Measurements from ENCODE around the gene PLCH2.

DNA sequence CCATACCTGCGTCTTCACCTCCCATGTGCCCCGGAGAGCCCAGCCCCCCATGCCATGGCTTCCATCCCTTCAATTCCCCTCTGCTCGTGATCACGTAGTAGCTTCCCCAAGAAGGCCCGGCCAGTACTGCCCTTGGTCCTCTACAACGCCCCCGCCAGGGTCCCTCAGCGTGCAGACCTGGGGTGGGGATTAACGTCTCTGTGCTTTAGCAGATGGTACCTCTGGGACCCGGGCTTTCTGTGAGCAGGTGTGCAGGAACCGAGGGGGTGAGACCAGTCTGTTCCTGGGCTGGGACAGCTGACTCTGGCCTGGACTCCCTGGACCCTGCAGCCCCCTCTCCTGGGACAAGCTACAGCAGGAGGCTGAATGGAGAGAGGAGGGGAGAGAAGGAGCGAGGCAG, 1.2 kb downstream of the PLCH2 start:
- TF ChIP-seq, protein P1, sequence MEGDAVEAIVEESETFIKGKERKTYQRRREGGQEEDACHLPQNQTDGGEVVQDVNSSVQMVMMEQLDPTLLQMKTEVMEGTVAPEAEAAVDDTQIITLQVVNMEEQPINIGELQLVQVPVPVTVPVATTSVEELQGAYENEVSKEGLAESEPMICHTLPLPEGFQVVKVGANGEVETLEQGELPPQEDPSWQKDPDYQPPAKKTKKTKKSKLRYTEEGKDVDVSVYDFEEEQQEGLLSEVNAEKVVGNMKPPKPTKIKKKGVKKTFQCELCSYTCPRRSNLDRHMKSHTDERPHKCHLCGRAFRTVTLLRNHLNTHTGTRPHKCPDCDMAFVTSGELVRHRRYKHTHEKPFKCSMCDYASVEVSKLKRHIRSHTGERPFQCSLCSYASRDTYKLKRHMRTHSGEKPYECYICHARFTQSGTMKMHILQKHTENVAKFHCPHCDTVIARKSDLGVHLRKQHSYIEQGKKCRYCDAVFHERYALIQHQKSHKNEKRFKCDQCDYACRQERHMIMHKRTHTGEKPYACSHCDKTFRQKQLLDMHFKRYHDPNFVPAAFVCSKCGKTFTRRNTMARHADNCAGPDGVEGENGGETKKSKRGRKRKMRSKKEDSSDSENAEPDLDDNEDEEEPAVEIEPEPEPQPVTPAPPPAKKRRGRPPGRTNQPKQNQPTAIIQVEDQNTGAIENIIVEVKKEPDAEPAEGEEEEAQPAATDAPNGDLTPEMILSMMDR (IDR thresholded peaks at IDR 0.05; ENCODE audit: insufficient read depth, low read length, poor library complexity, severe bottlenecking) = no peak
- no peak for TF ChIP-seq EZH2phosphoT487 (conservative IDR thresholded peaks at IDR 0.05; ENCODE audit: low read length)
